HEK293 (cell line): ENCODE results near the gene VMAC.
"Not testable (repeated sequence)": the region's sequence is repeated elsewhere in the genome, so short reads cannot be mapped to it uniquely, and the experiment has no call there.

Experiments
- ZEB2 ChIP-seq: fragments of 450-650 bp; formaldehyde crosslinking; IDR thresholded peaks from 2 replicates; pipeline ENCODE4 v1.5.1; 2016; ENCODE audit warnings: missing biosample characterization, missing genetic modification characterization
- ZNF629 ChIP-seq: fragments of 450-650 bp; formaldehyde crosslinking; IDR thresholded peaks from 2 replicates; pipeline ENCODE4 v1.5.1; 2017; ENCODE audit warnings: missing biosample characterization, missing genetic modification characterization
- TF ChIP-seq, protein P1 (sequence below): fragments of 450-650 bp; formaldehyde crosslinking; IDR thresholded peaks from 2 replicates; pipeline ENCODE4 v1.5.1; 2016; ENCODE audit warnings: missing biosample characterization, missing genetic modification characterization
- TF ChIP-seq, protein P2 (sequence below): fragments of 450-650 bp; formaldehyde crosslinking; IDR thresholded peaks from 2 replicates; pipeline ENCODE4 v1.5.1; 2016; ENCODE audit warnings: missing biosample characterization, missing genetic modification characterization

DNA sequence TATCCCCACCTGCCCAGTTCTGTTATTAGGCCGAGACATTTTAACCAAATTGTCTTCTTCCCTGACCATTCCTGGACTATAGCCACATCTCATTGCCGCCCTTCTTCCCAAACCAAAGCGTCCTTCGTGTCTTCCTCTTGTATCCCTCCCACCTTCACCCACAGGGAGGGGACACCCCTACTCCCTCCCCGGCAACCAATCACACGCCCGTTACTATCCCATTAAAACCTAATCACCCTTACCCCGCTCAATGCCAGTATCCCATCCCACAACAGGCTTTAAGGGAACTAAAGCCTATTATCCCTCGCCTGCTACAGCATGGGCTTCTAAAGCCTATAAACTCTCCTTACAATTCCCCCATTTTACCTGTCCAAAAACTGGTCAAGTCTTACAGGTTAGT lies 49.5 kb upstream of the VMAC start:
- TF ChIP-seq, protein P1, sequence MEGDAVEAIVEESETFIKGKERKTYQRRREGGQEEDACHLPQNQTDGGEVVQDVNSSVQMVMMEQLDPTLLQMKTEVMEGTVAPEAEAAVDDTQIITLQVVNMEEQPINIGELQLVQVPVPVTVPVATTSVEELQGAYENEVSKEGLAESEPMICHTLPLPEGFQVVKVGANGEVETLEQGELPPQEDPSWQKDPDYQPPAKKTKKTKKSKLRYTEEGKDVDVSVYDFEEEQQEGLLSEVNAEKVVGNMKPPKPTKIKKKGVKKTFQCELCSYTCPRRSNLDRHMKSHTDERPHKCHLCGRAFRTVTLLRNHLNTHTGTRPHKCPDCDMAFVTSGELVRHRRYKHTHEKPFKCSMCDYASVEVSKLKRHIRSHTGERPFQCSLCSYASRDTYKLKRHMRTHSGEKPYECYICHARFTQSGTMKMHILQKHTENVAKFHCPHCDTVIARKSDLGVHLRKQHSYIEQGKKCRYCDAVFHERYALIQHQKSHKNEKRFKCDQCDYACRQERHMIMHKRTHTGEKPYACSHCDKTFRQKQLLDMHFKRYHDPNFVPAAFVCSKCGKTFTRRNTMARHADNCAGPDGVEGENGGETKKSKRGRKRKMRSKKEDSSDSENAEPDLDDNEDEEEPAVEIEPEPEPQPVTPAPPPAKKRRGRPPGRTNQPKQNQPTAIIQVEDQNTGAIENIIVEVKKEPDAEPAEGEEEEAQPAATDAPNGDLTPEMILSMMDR (tag by site-specific recombination): not testable (repeated sequence)
- TF ChIP-seq, protein P2, sequence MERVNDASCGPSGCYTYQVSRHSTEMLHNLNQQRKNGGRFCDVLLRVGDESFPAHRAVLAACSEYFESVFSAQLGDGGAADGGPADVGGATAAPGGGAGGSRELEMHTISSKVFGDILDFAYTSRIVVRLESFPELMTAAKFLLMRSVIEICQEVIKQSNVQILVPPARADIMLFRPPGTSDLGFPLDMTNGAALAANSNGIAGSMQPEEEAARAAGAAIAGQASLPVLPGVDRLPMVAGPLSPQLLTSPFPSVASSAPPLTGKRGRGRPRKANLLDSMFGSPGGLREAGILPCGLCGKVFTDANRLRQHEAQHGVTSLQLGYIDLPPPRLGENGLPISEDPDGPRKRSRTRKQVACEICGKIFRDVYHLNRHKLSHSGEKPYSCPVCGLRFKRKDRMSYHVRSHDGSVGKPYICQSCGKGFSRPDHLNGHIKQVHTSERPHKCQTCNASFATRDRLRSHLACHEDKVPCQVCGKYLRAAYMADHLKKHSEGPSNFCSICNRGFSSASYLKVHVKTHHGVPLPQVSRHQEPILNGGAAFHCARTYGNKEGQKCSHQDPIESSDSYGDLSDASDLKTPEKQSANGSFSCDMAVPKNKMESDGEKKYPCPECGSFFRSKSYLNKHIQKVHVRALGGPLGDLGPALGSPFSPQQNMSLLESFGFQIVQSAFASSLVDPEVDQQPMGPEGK: not testable (repeated sequence)
- not testable (repeated sequence) for TF ChIP-seq ZNF629, ZEB2
